Measurements from ENCODE around the gene SLC35C1.

GRCh38 chr11:45761659-45762058 lies 43.3 kb upstream of the SLC35C1 start:
- TF ChIP-seq CTCF (conservative IDR thresholded peaks at IDR 0.05) (no peak), ZFX (IDR thresholded peaks at IDR 0.05) (no peak)

Measured in C4-2B (cell line).